A549 (cell line): ENCODE measurements around the gene PTOV1.

ENCODE experiments used
- CTCF ChIP-seq: fragments of >200 bp; sonication (Bioruptor Twin); formaldehyde crosslinking; IDR thresholded peaks from 3 replicates; pipeline ENCODE4 v1.5.1; 2016
- RFX5 ChIP-seq: fragments of 450-650 bp; IDR thresholded peaks from 2 replicates; pipeline ENCODE4 v1.7.1; 2014; ENCODE audit warnings: antibody characterized with exemption, mild to moderate bottlenecking, moderate library complexity

DNA sequence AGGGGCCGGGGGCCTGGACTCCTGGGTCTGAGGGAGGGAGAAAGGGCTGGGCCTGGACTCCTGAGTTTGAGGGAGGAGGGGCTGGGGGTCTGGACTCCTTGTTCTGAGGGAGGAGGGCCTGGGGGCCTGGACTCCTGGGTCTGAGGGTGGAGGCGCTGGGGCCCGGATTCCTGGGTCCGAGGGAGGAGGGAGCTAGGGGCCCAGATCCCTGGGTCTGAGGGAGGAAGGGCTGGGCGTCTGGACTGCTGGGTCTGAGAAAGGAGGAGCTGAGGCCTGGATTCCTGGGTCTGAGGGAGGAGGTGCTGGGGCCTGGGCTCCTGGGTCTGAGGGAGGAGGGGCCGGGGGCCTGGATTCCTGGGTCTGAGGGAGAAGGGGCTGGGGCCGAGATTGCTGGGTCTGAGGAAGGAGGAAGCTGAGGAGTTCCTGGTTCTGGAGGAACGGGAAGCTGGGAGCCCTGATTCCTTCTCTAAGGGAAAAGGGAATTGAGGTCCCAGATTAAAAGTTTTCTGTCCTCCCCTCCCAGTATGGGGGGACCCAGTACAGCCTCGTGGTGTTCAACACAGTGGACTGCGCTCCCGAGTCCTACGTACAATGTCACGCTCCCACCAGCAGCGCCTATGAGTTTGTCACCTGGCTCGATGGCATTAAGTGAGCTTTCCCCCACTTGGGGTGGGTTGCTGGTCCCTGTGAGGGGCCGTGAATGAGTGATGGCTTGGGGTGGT, 32.1 kb upstream of the PTOV1 start:
- TF ChIP-seq RFX5 (no peak), CTCF (no peak)
